Panc1 (cell line): ENCODE measurements around the gene KDF1. TPM values are rescaled to one million over a fixed set of nuclear protein-coding genes. Genes with fewer than 3 reads are reported as not detected.
"Not testable (repeated sequence)": the region's sequence is repeated elsewhere in the genome, so short reads cannot be mapped to it uniquely, and the experiment has no call there.

Experiments used
- ATAC-seq: fragments of 200-7000 bp; cut with Tn5 transposase; 2 replicates; pipeline ENCODE4 v1.9.1; 2020; ENCODE audit warnings: mild to moderate bottlenecking, moderate library complexity
- BruUV-seq: library from RNA; stranded (reverse); fragments of 400-500 nt; replicated peaks from 2 replicates; lab custom pipeline; 2021; lab: Mats Ljungman, UMichigan
- CTCF ChIA-PET: fragments of 300-600 bp; sonication (Branson Sonifier 250); formaldehyde crosslinking; loops from one replicate; lab custom pipeline; 2022; ENCODE audit warnings: antibody characterized with exemption; lab: Charles Lee
- POLR2A ChIA-PET: fragments of 300-600 bp; sonication (Branson Sonifier 250); formaldehyde crosslinking; loops from one replicate; lab custom pipeline; 2022; ENCODE audit warnings: antibody characterized with exemption; lab: Charles Lee
- DNase-seq: peaks from one replicate; pipeline ENCODE4 v3.0.0-alpha.2; 2010; ENCODE audit warnings: low read depth, low spot score
- H3K27ac ChIP-seq: 2 replicates; pipeline ENCODE4 v1.5.1; 2011; ENCODE audit warnings: mild to moderate bottlenecking, low read length, inconsistent platforms
- H3K27me3 ChIP-seq: fragments of 200-500 bp; sonication (Bioruptor generic); 2 replicates; pipeline ENCODE4 v1.6.0; 2014; ENCODE audit warnings: low read length, inconsistent platforms; ENCODE audit not compliant: control insufficient read depth, insufficient read depth
- H3K36me3 ChIP-seq: fragments of 200-500 bp; sonication (Bioruptor generic); 2 replicates; pipeline ENCODE4 v1.5.1; 2014; ENCODE audit warnings: inconsistent platforms, mild to moderate bottlenecking, low read length, moderate library complexity; ENCODE audit not compliant: control insufficient read depth, insufficient read depth
- H3K4me1 ChIP-seq: 2 replicates; pipeline ENCODE4 v1.5.1; 2011; ENCODE audit warnings: inconsistent platforms, mild to moderate bottlenecking, low read length, moderate library complexity; ENCODE audit not compliant: control insufficient read depth, insufficient read depth
- H3K4me3 ChIP-seq, 2 experiments: 2 replicates each; pipeline ENCODE4 v1.5.1; 2011 to 2012; ENCODE audit warnings: low read depth in 2 of 2, low read length in 2 of 2, mild to moderate bottlenecking in 2 of 2, inconsistent platforms in 1 of 2, moderate library complexity in 1 of 2
- H3K9me3 ChIP-seq: fragments of 200-500 bp; sonication (Bioruptor generic); 2 replicates; pipeline ENCODE4 v1.5.1; 2014; ENCODE audit warnings: low read depth, mild to moderate bottlenecking, inconsistent platforms, low read length, moderate library complexity; ENCODE audit not compliant: control insufficient read depth, insufficient read depth
- POLR2AphosphoS5 ChIP-seq: IDR thresholded peaks from 2 replicates; pipeline ENCODE4 v1.6.1; 2012; ENCODE audit warnings: mild to moderate bottlenecking, low read depth, low read length, moderate library complexity
- SIN3A ChIP-seq: IDR thresholded peaks from 2 replicates; pipeline ENCODE4 v1.6.1; 2012; ENCODE audit warnings: low read depth, mild to moderate bottlenecking, low read length, moderate library complexity, borderline replicate concordance; ENCODE audit not compliant: insufficient read depth
- TCF7L2 ChIP-seq: IDR thresholded peaks from 2 replicates; pipeline ENCODE4 v1.6.1; 2011; ENCODE audit warnings: mild to moderate bottlenecking, low read depth, low read length, inconsistent platforms
- in situ Hi-C: cut with HindIII; loops from 2 replicates; pipeline ENCODE4 v1.10.0; 2016; ENCODE audit warnings: low sequenced_read_pairs, low pct_unique_long_range_greater_than_20kb
- intact Hi-C: fragments of 100-400 bp; cut with micrococcal nuclease; formaldehyde crosslinking; loops from one replicate; pipeline ENCODE4 v1.10.0; 2022; ENCODE audit not compliant: unreplicated experiment
- total RNA-seq: library from RNA; stranded (reverse); gene quantifications from one replicate; pipeline ENCODE4 v1.2.1, GENCODE V29; 2021; ENCODE audit not compliant: unreplicated experiment
- TF ChIP-seq, protein P1 (sequence below): fragments of 450-650 bp; IDR thresholded peaks from 2 replicates; pipeline ENCODE4 v1.5.1; 2017; ENCODE audit warnings: mild to moderate bottlenecking
- TF ChIP-seq, protein P2 (sequence below), 2 experiments: IDR thresholded peaks; 2 replicates each; pipeline ENCODE4 v1.6.1; 2011 to 2012; ENCODE audit warnings: low read depth in 2 of 2, control low read depth in 1 of 2, low read length in 1 of 2, mild to moderate bottlenecking in 1 of 2, moderate library complexity in 1 of 2; ENCODE audit not compliant: insufficient read depth in 1 of 2

The KDF1 gene
- total RNA-seq, 1 experiment from 2014 or later, result 3.2 TPM

GRCh38 chr1:26948725-26949057 is 11.6 kb downstream of the KDF1 start:
- ATAC-seq, POLR2A ChIA-PET, H3K4me1 ChIP-seq, H3K27ac ChIP-seq, H3K36me3 ChIP-seq, H3K9me3 ChIP-seq, in situ Hi-C loops, DNase-seq, BruUV-seq, intact Hi-C loops, H3K4me3 ChIP-seq, CTCF ChIA-PET, H3K27me3 ChIP-seq: not testable (repeated sequence)

- DNase-seq (no peak), ATAC-seq (no peak)
- peaks cover 10% of the 10 kb centered on the region; the same call in 1 of the 2 replicates for H3K4me1 ChIP-seq
- TF ChIP-seq TCF7L2, result no peak
- TF ChIP-seq POLR2AphosphoS5, result no peak
- TF ChIP-seq, protein P1, sequence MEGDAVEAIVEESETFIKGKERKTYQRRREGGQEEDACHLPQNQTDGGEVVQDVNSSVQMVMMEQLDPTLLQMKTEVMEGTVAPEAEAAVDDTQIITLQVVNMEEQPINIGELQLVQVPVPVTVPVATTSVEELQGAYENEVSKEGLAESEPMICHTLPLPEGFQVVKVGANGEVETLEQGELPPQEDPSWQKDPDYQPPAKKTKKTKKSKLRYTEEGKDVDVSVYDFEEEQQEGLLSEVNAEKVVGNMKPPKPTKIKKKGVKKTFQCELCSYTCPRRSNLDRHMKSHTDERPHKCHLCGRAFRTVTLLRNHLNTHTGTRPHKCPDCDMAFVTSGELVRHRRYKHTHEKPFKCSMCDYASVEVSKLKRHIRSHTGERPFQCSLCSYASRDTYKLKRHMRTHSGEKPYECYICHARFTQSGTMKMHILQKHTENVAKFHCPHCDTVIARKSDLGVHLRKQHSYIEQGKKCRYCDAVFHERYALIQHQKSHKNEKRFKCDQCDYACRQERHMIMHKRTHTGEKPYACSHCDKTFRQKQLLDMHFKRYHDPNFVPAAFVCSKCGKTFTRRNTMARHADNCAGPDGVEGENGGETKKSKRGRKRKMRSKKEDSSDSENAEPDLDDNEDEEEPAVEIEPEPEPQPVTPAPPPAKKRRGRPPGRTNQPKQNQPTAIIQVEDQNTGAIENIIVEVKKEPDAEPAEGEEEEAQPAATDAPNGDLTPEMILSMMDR, result no peak
- TF ChIP-seq SIN3A, result no peak
- TF ChIP-seq, protein P2, sequence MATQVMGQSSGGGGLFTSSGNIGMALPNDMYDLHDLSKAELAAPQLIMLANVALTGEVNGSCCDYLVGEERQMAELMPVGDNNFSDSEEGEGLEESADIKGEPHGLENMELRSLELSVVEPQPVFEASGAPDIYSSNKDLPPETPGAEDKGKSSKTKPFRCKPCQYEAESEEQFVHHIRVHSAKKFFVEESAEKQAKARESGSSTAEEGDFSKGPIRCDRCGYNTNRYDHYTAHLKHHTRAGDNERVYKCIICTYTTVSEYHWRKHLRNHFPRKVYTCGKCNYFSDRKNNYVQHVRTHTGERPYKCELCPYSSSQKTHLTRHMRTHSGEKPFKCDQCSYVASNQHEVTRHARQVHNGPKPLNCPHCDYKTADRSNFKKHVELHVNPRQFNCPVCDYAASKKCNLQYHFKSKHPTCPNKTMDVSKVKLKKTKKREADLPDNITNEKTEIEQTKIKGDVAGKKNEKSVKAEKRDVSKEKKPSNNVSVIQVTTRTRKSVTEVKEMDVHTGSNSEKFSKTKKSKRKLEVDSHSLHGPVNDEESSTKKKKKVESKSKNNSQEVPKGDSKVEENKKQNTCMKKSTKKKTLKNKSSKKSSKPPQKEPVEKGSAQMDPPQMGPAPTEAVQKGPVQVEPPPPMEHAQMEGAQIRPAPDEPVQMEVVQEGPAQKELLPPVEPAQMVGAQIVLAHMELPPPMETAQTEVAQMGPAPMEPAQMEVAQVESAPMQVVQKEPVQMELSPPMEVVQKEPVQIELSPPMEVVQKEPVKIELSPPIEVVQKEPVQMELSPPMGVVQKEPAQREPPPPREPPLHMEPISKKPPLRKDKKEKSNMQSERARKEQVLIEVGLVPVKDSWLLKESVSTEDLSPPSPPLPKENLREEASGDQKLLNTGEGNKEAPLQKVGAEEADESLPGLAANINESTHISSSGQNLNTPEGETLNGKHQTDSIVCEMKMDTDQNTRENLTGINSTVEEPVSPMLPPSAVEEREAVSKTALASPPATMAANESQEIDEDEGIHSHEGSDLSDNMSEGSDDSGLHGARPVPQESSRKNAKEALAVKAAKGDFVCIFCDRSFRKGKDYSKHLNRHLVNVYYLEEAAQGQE (IDR thresholded peaks at IDR 0.05; ENCODE audit: insufficient read depth in 1 of 2, low read depth in 2 of 2, low read length in 1 of 2), result no peak
- H3K27me3 ChIP-seq, result no peaks in the 10 kb centered on the region
- no TSS peak for BruUV-seq
- peaks cover 16% of the 10 kb centered on the region; the same call in 1 of the 2 replicates for H3K36me3 ChIP-seq
- in situ Hi-C loops, result no loop called here
- intact Hi-C loops, result no loop called here
- H3K9me3 ChIP-seq, result no peaks in the 10 kb centered on the region
- ChIA-PET CTCF (interaction anchor here (0.6 kb wide), 1 partner anchor 61 kb away, joined by 8 read pairs; no protein-coding TSS in a partner anchor), POLR2A (no interaction called here)
- H3K27ac ChIP-seq, result no peak overlapping the region
- H3K4me3 ChIP-seq, result no peak overlapping the region
Measured at GRCh38 chr1:26946270-26946669, 14.0 kb downstream of the KDF1 start.

DNA sequence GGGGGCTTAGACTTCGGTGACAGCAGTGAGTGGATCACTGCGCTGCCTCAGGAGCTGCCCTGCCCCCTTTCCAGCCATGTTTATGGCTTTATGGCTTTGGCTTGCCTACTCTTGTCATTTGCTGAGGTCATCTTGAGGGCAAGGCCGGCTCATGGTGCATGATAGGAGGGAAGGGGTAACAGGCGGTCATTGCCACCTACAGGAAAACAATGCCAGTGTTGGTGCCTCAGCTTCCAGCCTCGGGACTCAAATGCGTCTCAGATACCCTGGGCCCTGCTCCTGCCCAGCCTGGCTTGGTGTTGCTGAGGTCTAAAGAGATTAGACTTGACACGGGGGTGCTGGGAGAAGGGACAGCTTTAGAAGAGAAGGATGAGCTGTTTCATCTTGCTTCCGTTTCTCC is 14.5 kb downstream of the KDF1 start:
- in situ Hi-C loops, result no loop called here
- TF ChIP-seq, protein P1, result no peak
- TF ChIP-seq TCF7L2 (no peak), SIN3A (no peak), POLR2AphosphoS5 (no peak)
- TF ChIP-seq, protein P2 (IDR thresholded peaks at IDR 0.05; ENCODE audit: insufficient read depth in 1 of 2, low read depth in 2 of 2, low read length in 1 of 2), result no peak
- DNase-seq (no peak), ATAC-seq (no peak)
- no peak overlapping the region; the same call in 1 of the 2 replicates for H3K27ac ChIP-seq
- peaks cover 10% of the 10 kb centered on the region; the same call in 1 of the 2 replicates for H3K4me1 ChIP-seq
- POLR2A ChIA-PET, result no interaction called here
- peaks cover 18% of the 10 kb centered on the region; the same call in 1 of the 2 replicates for H3K36me3 ChIP-seq
- intact Hi-C loops, result no loop called here
- H3K4me3 ChIP-seq, result no peak overlapping the region
- no peaks in the 10 kb centered on the region for H3K9me3 ChIP-seq
- CTCF ChIA-PET, result no interaction called here
- BruUV-seq, result no TSS peak
- H3K27me3 ChIP-seq, result no peaks in the 10 kb centered on the region
